GM11168 (cell line): ENCODE results near the gene EHBP1.

Source experiments
- in situ Hi-C: fragments of 300-500 bp; cut with MboI; formaldehyde crosslinking; loops from one replicate; pipeline ENCODE4 v1.12.0; 2022; ENCODE audit warnings: low sequenced_read_pairs; ENCODE audit not compliant: unreplicated experiment

Gene EHBP1

GRCh38 chr2:62770629-62771028, 65.1 kb downstream of the EHBP1 start:
- in situ Hi-C loops: loop anchor here (5.0 to 25.0 kb wide), 3 partner anchors 318 to 858 kb away; partner anchors contain the start of gene COMMD1

GRCh38 chr2:62774555-62775366, 69.2 kb downstream of the EHBP1 start:
- in situ Hi-C loops: loop anchor here (5.0 to 25.0 kb wide), 3 partner anchors 322 to 862 kb away; partner anchors contain the start of gene COMMD1

- in situ Hi-C loops: no loop called here
Observed at GRCh38 chr2:62775367-62775668, 69.8 kb downstream of the EHBP1 start.

- in situ Hi-C loops: no loop called here
Observed at GRCh38 chr2:62783679-62784078, 78.2 kb downstream of the EHBP1 start.

- in situ Hi-C loops: no loop called here
Observed at GRCh38 chr2:62784341-62784740, 78.8 kb downstream of the EHBP1 start.

GRCh38 chr2:62785216-62785615, 79.7 kb downstream of the EHBP1 start:
- in situ Hi-C loops: no loop called here

GRCh38 chr2:62785810-62786597, 80.5 kb downstream of the EHBP1 start:
- in situ Hi-C loops: no loop called here

GRCh38 chr2:62787386-62787785, 81.9 kb downstream of the EHBP1 start:
- in situ Hi-C loops: no loop called here

GRCh38 chr2:62789518-62789917, 84.0 kb downstream of the EHBP1 start:
- in situ Hi-C loops: no loop called here

- in situ Hi-C loops: no loop called here
Observed at GRCh38 chr2:62789918-62790317, 84.4 kb downstream of the EHBP1 start.

GRCh38 chr2:62792408-62792807, 86.9 kb downstream of the EHBP1 start:
- in situ Hi-C loops: no loop called here

- in situ Hi-C loops: no loop called here
Observed at GRCh38 chr2:62793213-62793612, 87.7 kb downstream of the EHBP1 start.

- in situ Hi-C loops: no loop called here
Observed at GRCh38 chr2:62794791-62795190, 89.3 kb downstream of the EHBP1 start.

GRCh38 chr2:62795341-62795740, 89.8 kb downstream of the EHBP1 start:
- in situ Hi-C loops: no loop called here

GRCh38 chr2:62797107-62797506, 91.6 kb downstream of the EHBP1 start:
- in situ Hi-C loops: no loop called here

GRCh38 chr2:62800618-62801017, 95.1 kb downstream of the EHBP1 start:
- in situ Hi-C loops: no loop called here

- in situ Hi-C loops: no loop called here
Observed at GRCh38 chr2:62801110-62801509, 95.6 kb downstream of the EHBP1 start.

GRCh38 chr2:62801814-62802523, 96.5 kb downstream of the EHBP1 start:
- in situ Hi-C loops: no loop called here

- in situ Hi-C loops: no loop called here
Observed at GRCh38 chr2:62803961-62804360, 98.4 kb downstream of the EHBP1 start.

- in situ Hi-C loops: no loop called here
Observed at GRCh38 chr2:62806231-62806630, 100.7 kb downstream of the EHBP1 start.

GRCh38 chr2:62808554-62808953, 103.0 kb downstream of the EHBP1 start:
- in situ Hi-C loops: no loop called here
